Smooth muscle cell of the pulmonary artery (primary cell): ENCODE measurements around the gene SDF2L1. TPM values are rescaled to one million over a fixed set of nuclear protein-coding genes. Genes with fewer than 3 reads are reported as not detected.

Source experiments
- total RNA-seq: library from RNA; depleted of rRNA; stranded (reverse); fragments of >200 nt; gene quantifications from 2 replicates; pipeline ENCODE4 v1.2.3, GENCODE V29; 2014

The SDF2L1 gene
- 20.9 and 22.8 TPM in 2 replicates for total RNA-seq

DNA sequence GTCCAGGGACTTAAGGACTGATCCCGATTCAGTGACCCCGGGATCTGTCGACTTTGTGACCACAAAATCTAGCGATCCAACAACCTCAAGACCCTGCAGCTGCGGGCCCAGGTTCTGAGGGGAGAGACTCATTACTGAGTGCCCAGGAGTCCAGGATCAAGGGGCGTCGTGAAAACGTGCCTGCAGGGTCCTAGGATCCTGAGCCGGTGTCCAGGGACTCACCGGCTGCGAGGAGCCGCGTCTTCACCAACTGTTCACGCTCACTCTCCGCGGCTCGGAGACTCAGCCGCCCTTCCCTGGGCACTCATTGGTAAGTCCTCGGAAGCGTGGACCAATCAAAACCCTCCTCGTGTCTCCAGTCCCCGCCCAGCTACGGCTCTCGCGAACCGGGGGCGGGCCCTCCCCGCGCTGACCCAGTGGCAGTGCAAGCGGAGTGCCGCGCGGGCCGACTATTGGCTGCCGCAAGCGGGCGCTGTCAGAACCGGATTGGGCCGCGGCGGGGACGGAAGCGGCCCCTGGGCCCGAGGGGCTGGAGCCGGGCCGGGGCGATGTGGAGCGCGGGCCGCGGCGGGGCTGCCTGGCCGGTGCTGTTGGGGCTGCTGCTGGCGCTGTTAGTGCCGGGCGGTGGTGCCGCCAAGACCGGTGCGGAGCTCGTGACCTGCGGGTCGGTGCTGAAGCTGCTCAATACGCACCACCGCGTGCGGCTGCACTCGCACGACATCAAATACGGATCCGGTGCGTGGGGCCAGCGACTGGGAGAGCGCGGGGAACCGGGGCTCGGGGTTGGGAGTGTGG is at the start of gene SDF2L1:
TSS of gene SDF2L1 (plus strand) at position 514 of the 795 bp plus-strand sequence. CDS start at position 549, 35 bp downstream.

DNA sequence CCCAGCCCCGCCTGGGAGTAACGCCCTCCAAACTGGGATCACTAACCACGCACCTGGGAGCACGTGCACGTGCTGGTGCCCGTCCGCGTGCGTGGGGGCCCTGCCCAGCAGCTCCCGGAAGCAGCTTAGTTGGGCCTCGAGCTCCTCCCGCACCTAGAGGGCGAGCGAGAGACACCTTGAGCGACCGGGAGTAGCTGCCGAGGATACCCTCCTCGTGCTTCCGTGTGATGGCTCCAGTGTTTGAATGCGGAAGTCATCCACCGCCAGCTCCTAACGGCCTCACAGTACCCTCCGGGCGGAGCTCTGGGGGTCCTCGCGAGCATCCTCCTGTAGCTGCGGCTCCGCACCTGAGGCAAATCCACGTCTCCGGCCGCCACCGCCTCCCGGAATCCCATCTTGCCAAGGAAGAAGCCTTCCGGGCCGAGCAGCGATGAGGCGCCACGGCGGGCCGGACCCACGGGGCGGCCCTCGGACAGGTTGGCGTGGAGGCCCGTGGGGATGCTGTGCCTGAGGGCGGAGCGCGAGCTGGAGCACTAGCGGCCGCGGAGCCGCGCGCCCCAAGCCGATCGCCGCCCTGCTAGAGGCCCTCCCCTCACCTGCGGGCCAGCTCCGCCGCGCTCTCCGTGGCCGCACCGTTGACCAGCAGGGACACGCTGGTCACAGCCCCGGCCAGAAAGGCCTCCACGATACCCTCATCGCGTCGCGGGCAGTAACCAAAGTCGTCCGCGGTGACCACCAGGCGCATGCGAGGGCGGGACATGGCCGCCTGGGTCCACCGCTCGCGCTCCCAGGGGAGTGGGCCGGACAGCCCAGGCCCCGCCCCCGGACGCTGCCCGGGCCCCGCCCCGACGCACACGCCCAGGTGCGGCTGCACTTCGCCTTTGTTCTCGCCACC is 12.6 kb upstream of the SDF2L1 start, which contains the start of gene YDJC:
TSS of gene YDJC (minus strand) at position 768 of the 895 bp plus-strand sequence. CDS start at position 760, 8 bp downstream.

GRCh38 chr22:21632237-21632895 is 9.7 kb upstream of the SDF2L1 start, which contains the start of gene CCDC116:
Gene CCDC116 (plus strand): TSS chr22:21632760. CDS start chr22:21633182, 422 bp downstream.

Other genes with a start within 250 kb of the SDF2L1 start
- gene HIC2, start 224.9 kb upstream of the SDF2L1 start, total RNA-seq = 3.3 and 3.8 TPM in 2 replicates
- gene TMEM191C, start 174.9 kb upstream of the SDF2L1 start, total RNA-seq = 0.36 and 1.1 TPM in 2 replicates
- gene RIMBP3C, start 90.8 kb upstream of the SDF2L1 start, total RNA-seq = 0.20 TPM in 1 of 2 replicates, not detected in the other
- gene UBE2L3, start 74.6 kb upstream of the SDF2L1 start, total RNA-seq = 22.9 and 24.6 TPM in 2 replicates
- 8.5 and 12.9 TPM in 2 replicates for gene YDJC, start 12.3 kb upstream of the SDF2L1 start, total RNA-seq
- 0.20 and 0.26 TPM in 2 replicates for gene CCDC116, start 9.5 kb upstream of the SDF2L1 start, total RNA-seq
- gene PPIL2, start 23.7 kb downstream of the SDF2L1 start, total RNA-seq = 20.3 and 24.8 TPM in 2 replicates
- 1.2 and 1.6 TPM in 2 replicates for gene YPEL1, start 93.5 kb downstream of the SDF2L1 start, total RNA-seq
- gene MAPK1, start 225.3 kb downstream of the SDF2L1 start, total RNA-seq = 80.9 and 87.1 TPM in 2 replicates